B cell (primary cell): ENCODE results near the gene COX7A1. TPM values are rescaled to one million over a fixed set of nuclear protein-coding genes. Genes with fewer than 3 reads are reported as not detected.

Source experiments
- ATAC-seq: fragments of 200-7000 bp; cut with Tn5 transposase; one replicate; pipeline ENCODE4 v1.10.0; 2021; ENCODE audit warnings: low read depth, mild to moderate bottlenecking, moderate number of reproducible peaks, moderate library complexity
- CTCF ChIA-PET: fragments of 350-600 bp; sonication (Branson Sonifier 250); formaldehyde crosslinking; loops from one replicate; lab custom pipeline; 2021; ENCODE audit warnings: antibody characterized with exemption, inconsistent platforms; lab: Charles Lee
- POLR2A ChIA-PET: fragments of 350-600 bp; sonication (Branson Sonifier 250); formaldehyde crosslinking; loops from one replicate; lab custom pipeline; 2021; ENCODE audit warnings: antibody characterized with exemption; lab: Charles Lee
- DNase-seq: peaks from one replicate; pipeline ENCODE4 v3.0.0; 2013
- H2AFZ ChIP-seq: 2 replicates; pipeline ENCODE4 v1.6.1; 2012; ENCODE audit warnings: mild to moderate bottlenecking, low read depth, low read length; ENCODE audit not compliant: insufficient read depth, poor library complexity, severe bottlenecking
- H3K27ac ChIP-seq, 2 donors: 1 replicate in 1 of 2; 2 replicates in 1 of 2; pipeline ENCODE4 v1.5.1; 2012 to 2013; ENCODE audit warnings: low read length in 2 of 2, mild to moderate bottlenecking in 2 of 2, moderate library complexity in 1 of 2
- H3K27me3 ChIP-seq, 4 experiments: fragments of 200-600 bp in 1 of 4; sonication (generic) in 1 of 4; replicated peaks in 1 of 4; 1 replicate in 2 of 4; 2 replicates in 2 of 4; pipeline versions ENCODE4 v1.6.1 to v1.7.0; 2013 to 2016; ENCODE audit warnings: low read length in 3 of 4, mild to moderate bottlenecking in 2 of 4, mixed read lengths in 1 of 4, moderate library complexity in 1 of 4; ENCODE audit not compliant: insufficient read depth in 4 of 4, control insufficient read depth in 3 of 4; ENCODE audit errors: control extremely low read depth in 1 of 4
- H3K36me3 ChIP-seq, 2 experiments: replicated peaks in 1 of 2; 1 replicate in 1 of 2; 2 replicates in 1 of 2; pipeline versions ENCODE4 v1.6.1 to v1.7.1; 2013; ENCODE audit warnings: low read length in 1 of 2; ENCODE audit not compliant: insufficient read depth in 2 of 2, control insufficient read depth in 1 of 2; ENCODE audit errors: control extremely low read depth in 1 of 2, extremely low read depth in 1 of 2
- H3K4me1 ChIP-seq, 2 donors: fragments of 200-600 bp in 1 of 2; sonication (generic) in 1 of 2; 1 replicate in 1 of 2; 2 replicates in 1 of 2; pipeline versions ENCODE4 v1.5.1 to v1.6.1; 2013 to 2017; ENCODE audit warnings: low read length in 2 of 2; ENCODE audit not compliant: control insufficient read depth in 2 of 2, insufficient read depth in 2 of 2
- H3K4me2 ChIP-seq: replicated peaks from 2 replicates; pipeline ENCODE3; 2012; ENCODE audit warnings: mild to moderate bottlenecking, low read depth, low read length; ENCODE audit not compliant: poor library complexity, severe bottlenecking
- H3K4me3 ChIP-seq, 5 experiments: fragments of 200-600 bp in 1 of 5; sonication (generic) in 1 of 5; 1 replicate in 3 of 5; 2 replicates in 2 of 5; pipeline versions ENCODE4 v1.5.1 to v1.7.0; 2011 to 2016; ENCODE audit warnings: low read length in 4 of 5, mild to moderate bottlenecking in 4 of 5, low read depth in 2 of 5, control low read depth in 1 of 5, moderate library complexity in 1 of 5; ENCODE audit not compliant: insufficient read depth in 1 of 5; ENCODE audit errors: control extremely low read depth in 1 of 5, extremely low read depth in 1 of 5
- H3K79me2 ChIP-seq: fragments of 200-600 bp; sonication (generic); one replicate; pipeline ENCODE4 v1.6.0; 2016; ENCODE audit warnings: low read length; ENCODE audit not compliant: control insufficient read depth, insufficient read depth
- H3K9ac ChIP-seq: fragments of 200-600 bp; sonication (generic); 2 replicates; pipeline ENCODE4 v1.6.1; 2017; ENCODE audit warnings: mild to moderate bottlenecking, low read length, moderate library complexity
- H3K9me3 ChIP-seq, 3 donors: one replicate each; pipeline versions ENCODE4 v1.6.1 to v1.7.1; 2013; ENCODE audit warnings: low read length in 2 of 3; ENCODE audit not compliant: control insufficient read depth in 2 of 3, insufficient read depth in 1 of 3; ENCODE audit errors: control extremely low read depth in 1 of 3
- H4K20me1 ChIP-seq: 2 replicates; pipeline ENCODE4 v1.6.0; 2012; ENCODE audit warnings: mild to moderate bottlenecking, low read length; ENCODE audit not compliant: insufficient read depth, control insufficient read depth, poor library complexity, severe bottlenecking
- H3K27ac Mint-ChIP-seq: one replicate; pipeline ENCODE4 v1.8.0; 2021; ENCODE audit warnings: mixed read lengths
- H3K27me3 Mint-ChIP-seq: one replicate; pipeline ENCODE4 v1.8.0; 2021; ENCODE audit warnings: mixed read lengths
- H3K4me1 Mint-ChIP-seq: one replicate; pipeline ENCODE4 v1.8.0; 2021; ENCODE audit warnings: mixed read lengths
- H3K4me3 Mint-ChIP-seq: one replicate; pipeline ENCODE4 v1.8.0; 2021; ENCODE audit warnings: mixed read lengths
- H3K9me3 Mint-ChIP-seq: one replicate; pipeline ENCODE4 v1.8.0; 2022; ENCODE audit warnings: mixed read lengths; ENCODE audit not compliant: insufficient read depth
- EZH2 ChIP-seq: IDR thresholded peaks from 2 replicates; pipeline ENCODE4 v1.6.1; 2012; ENCODE audit warnings: borderline replicate concordance, low read depth, mild to moderate bottlenecking, moderate library complexity, low read length; ENCODE audit not compliant: insufficient read depth, poor library complexity, severe bottlenecking
- WGBS: methylation state at CpG from one replicate; pipeline ENCODE4 v1.1.5; 2013; ENCODE audit warnings: missing lambda C conversion rate; ENCODE audit not compliant: insufficient coverage; 5-methylcytosine and 5-hydroxymethylcytosine counted together
- intact Hi-C: fragments of 100-400 bp; cut with micrococcal nuclease; formaldehyde crosslinking; loops from one replicate; pipeline ENCODE4 v1.10.0; 2022
- polyA plus RNA-seq: library from polyadenylated mRNA; depleted of rRNA; stranded (reverse); fragments of >200 nt; gene quantifications from 2 replicates; pipeline ENCODE4 v1.2.3, GENCODE V29; 2012
- total RNA-seq, 2 donors: library from RNA; stranded (reverse); fragments of 120-200 nt in 1 of 2; gene quantifications; 1 replicate in 1 of 2; 2 replicates in 1 of 2; pipeline versions ENCODE4 v1.2.3 to v1.2.4, GENCODE V29; 2013 to 2022
- TF ChIP-seq, protein P1 (sequence below): fragments of 200-600 bp; IDR thresholded peaks from one replicate; pipeline ENCODE4 v1.8.0; 2022; ENCODE audit warnings: antibody characterized with exemption, mild to moderate bottlenecking

Gene COX7A1
- total and polyA plus RNA-seq, 2 donors (not counting 1 experiment from before 2014, with no cell fraction given) = not detected

GRCh38 chr19:36140304-36141038 lies 11.8 kb downstream of the COX7A1 start:
- peak; percentile 66 for DNase-seq
- Histone ChIP-seq H3K4me3 (peak overlapping the region; percentile 76 to 99 (median 89)), H3K36me3 (peaks cover 0 to 18% of the 10 kb centered on the region in 2 experiments), H2AFZ (peak overlapping the region; percentile 92), H3K4me1 (peaks cover 4 to 14% of the 10 kb centered on the region in 2 donors), H3K79me2 (peaks cover 20% of the 10 kb centered on the region), H3K9me3 (peaks cover 0 to 5% (median 0%) of the 10 kb centered on the region in 3 donors), H3K9ac (peak overlapping the region; percentile 86), H3K27me3 (no peaks in the 10 kb centered on the region), H4K20me1 (peaks cover 19% of the 10 kb centered on the region), H3K27ac (peak overlapping the region; percentile 81 to 85), H3K4me2 (peak overlapping the region; percentile 96)
- Mint-ChIP-seq H3K4me3 (peak overlapping the region; percentile 96), H3K4me1 (peaks cover 15% of the 10 kb centered on the region), H3K27ac (peak overlapping the region; percentile 94), H3K27me3 (no peaks in the 10 kb centered on the region), H3K9me3 (no peaks in the 10 kb centered on the region)
- under 1% methylated on average over 25 of the region's 31 CpGs for WGBS
- ATAC-seq = peak; percentile 4
- ChIA-PET CTCF (interaction anchor here (1.0 to 5.6 kb wide), 3 partner anchors 12 to 29 kb away, joined by 3 to 49 read pairs (median 7); no protein-coding TSS in a partner anchor), POLR2A (interaction anchor here (0.6 to 3.9 kb wide), 6 partner anchors 12 to 873 kb away, joined by 3 to 33 read pairs (median 6); partner anchors contain the start of genes POLR2I, TBCB, THAP8 and ZNF850)
- no peak for TF ChIP-seq EZH2
- TF ChIP-seq, protein P1, sequence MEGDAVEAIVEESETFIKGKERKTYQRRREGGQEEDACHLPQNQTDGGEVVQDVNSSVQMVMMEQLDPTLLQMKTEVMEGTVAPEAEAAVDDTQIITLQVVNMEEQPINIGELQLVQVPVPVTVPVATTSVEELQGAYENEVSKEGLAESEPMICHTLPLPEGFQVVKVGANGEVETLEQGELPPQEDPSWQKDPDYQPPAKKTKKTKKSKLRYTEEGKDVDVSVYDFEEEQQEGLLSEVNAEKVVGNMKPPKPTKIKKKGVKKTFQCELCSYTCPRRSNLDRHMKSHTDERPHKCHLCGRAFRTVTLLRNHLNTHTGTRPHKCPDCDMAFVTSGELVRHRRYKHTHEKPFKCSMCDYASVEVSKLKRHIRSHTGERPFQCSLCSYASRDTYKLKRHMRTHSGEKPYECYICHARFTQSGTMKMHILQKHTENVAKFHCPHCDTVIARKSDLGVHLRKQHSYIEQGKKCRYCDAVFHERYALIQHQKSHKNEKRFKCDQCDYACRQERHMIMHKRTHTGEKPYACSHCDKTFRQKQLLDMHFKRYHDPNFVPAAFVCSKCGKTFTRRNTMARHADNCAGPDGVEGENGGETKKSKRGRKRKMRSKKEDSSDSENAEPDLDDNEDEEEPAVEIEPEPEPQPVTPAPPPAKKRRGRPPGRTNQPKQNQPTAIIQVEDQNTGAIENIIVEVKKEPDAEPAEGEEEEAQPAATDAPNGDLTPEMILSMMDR = no peak
- intact Hi-C loops = loop anchor here (1.0 kb wide), 3 partner anchors 25 to 145 kb away; partner anchors contain the start of genes ALKBH6, SDHAF1 and TBCB
